K562 (cell line): ENCODE data around the gene ANKRD34A. TPM values are rescaled to one million over a fixed set of nuclear protein-coding genes. Genes with fewer than 3 reads are reported as not detected.

ENCODE experiments used
- BCOR ChIP-seq: fragments of 450-650 bp; IDR thresholded peaks from 2 replicates; pipeline ENCODE4 v1.6.1; 2016
- FOS ChIP-seq: IDR thresholded peaks from 3 replicates; pipeline ENCODE4 v1.6.1; 2011; ENCODE audit not compliant: insufficient read length; ENCODE audit errors: extremely low read depth
- HCFC1 ChIP-seq: IDR thresholded peaks from 2 replicates; pipeline ENCODE4 v1.6.1; 2012; ENCODE audit warnings: low read depth, low read length, improper control_type of control experiment
- IRF1 ChIP-seq: sonication (generic); formaldehyde crosslinking; IDR thresholded peaks from 2 replicates; pipeline ENCODE4 v1.8.0; 2022; ENCODE audit warnings: missing genetic modification reagents, mild to moderate bottlenecking, borderline replicate concordance
- KAT8 ChIP-seq: fragments of 450-650 bp; IDR thresholded peaks from 2 replicates; pipeline ENCODE4 v1.6.1; 2016; ENCODE audit warnings: low read depth, mild to moderate bottlenecking
- MAFK ChIP-seq: IDR thresholded peaks from 2 replicates; pipeline ENCODE4 v1.6.1; 2011; ENCODE audit warnings: low read length, improper control_type of control experiment
- MED1 ChIP-seq: sonication (generic); formaldehyde crosslinking; IDR thresholded peaks from 2 replicates; pipeline ENCODE4 v1.8.1; 2023; ENCODE audit warnings: missing genetic modification reagents, borderline replicate concordance
- MLLT1 ChIP-seq, 2 experiments: fragments of 450-650 bp; IDR thresholded peaks; 2 replicates each; pipeline ENCODE4 v1.6.1; 2016
- NCOA1 ChIP-seq: fragments of 450-650 bp; IDR thresholded peaks from 2 replicates; pipeline ENCODE4 v1.6.1; 2016; ENCODE audit warnings: low read depth
- PATZ1 ChIP-seq: fragments of 250-450 bp; sonication (Bioruptor Pico); IDR thresholded peaks from 2 replicates; pipeline ENCODE4 v1.5.0; 2020; ENCODE audit warnings: mild to moderate bottlenecking, borderline replicate concordance
- PTBP1 ChIP-seq: fragments of 200-400 bp; formaldehyde crosslinking; IDR thresholded peaks from 2 replicates; pipeline ENCODE4 v1.6.1; 2017; ENCODE audit warnings: low read depth, low read length
- RFX7 ChIP-seq: fragments of 250-450 bp; sonication (Bioruptor Pico); IDR thresholded peaks from 2 replicates; pipeline ENCODE4 v1.5.1; 2021; ENCODE audit warnings: mild to moderate bottlenecking
- SIX5 ChIP-seq, 2 experiments: IDR thresholded peaks; 2 replicates each; pipeline ENCODE4 v1.6.1; 2011; ENCODE audit warnings: low read length in 2 of 2, borderline replicate concordance in 1 of 2, low read depth in 1 of 2, mild to moderate bottlenecking in 1 of 2, moderate library complexity in 1 of 2; ENCODE audit not compliant: insufficient read depth in 1 of 2
- SMARCB1 ChIP-seq: IDR thresholded peaks from 2 replicates; pipeline ENCODE4 v1.6.1; 2011; ENCODE audit warnings: improper control_type of control experiment, low read depth; ENCODE audit not compliant: insufficient read length
- SRSF7 ChIP-seq: fragments of 200-400 bp; formaldehyde crosslinking; optimal IDR thresholded peaks from 2 replicates; pipeline ENCODE3; 2017; ENCODE audit warnings: mild to moderate bottlenecking, low read depth, low read length
- ZBTB17 ChIP-seq: fragments of 450-650 bp; formaldehyde crosslinking; IDR thresholded peaks from 2 replicates; pipeline ENCODE4 v1.4.0; 2020; ENCODE audit warnings: mild to moderate bottlenecking
- ZFP30 ChIP-seq: fragments of 250-450 bp; sonication (Bioruptor Pico); IDR thresholded peaks from 2 replicates; pipeline ENCODE4 v1.8.0; 2022; ENCODE audit warnings: moderate library complexity, mild to moderate bottlenecking, inconsistent platforms, borderline replicate concordance
- ZHX1 ChIP-seq: fragments of 150-350 bp; conservative IDR thresholded peaks from 2 replicates; pipeline ENCODE4 v1.6.1; 2014; ENCODE audit warnings: low read length
- ZNF324 ChIP-seq: fragments of 250-450 bp; sonication (Bioruptor Pico); IDR thresholded peaks from 2 replicates; pipeline ENCODE4 v1.4.0; 2020; ENCODE audit warnings: mild to moderate bottlenecking
- ZNF347 ChIP-seq: fragments of 450-650 bp; formaldehyde crosslinking; IDR thresholded peaks from 2 replicates; pipeline ENCODE4 v1.4.0; 2020; ENCODE audit warnings: low read depth, mild to moderate bottlenecking, moderate library complexity
- ZNF583 ChIP-seq: fragments of 250-450 bp; sonication (Bioruptor Pico); IDR thresholded peaks from 2 replicates; pipeline ENCODE4 v1.4.0; 2020
- ZNF584 ChIP-seq: fragments of 200-800 bp; sonication (Bioruptor generic); IDR thresholded peaks from 2 replicates; pipeline ENCODE4 v1.6.1; 2016; ENCODE audit warnings: low read depth, mild to moderate bottlenecking, missing genetic modification characterization, missing compliant biosample characterization
- ZNF695 ChIP-seq: fragments of 450-650 bp; formaldehyde crosslinking; IDR thresholded peaks from 2 replicates; pipeline ENCODE4 v1.4.0; 2020; ENCODE audit warnings: mild to moderate bottlenecking, moderate library complexity
- ZNF77 ChIP-seq: fragments of 250-450 bp; sonication (Bioruptor Pico); IDR thresholded peaks from 2 replicates; pipeline ENCODE4 v1.5.0; 2020
- polyA plus RNA-seq, 8 experiments: library from polyadenylated mRNA; depleted of rRNA in 4 of 8; stranded (reverse) in 5 of 8; unstranded in 3 of 8; fragments of >200 nt; fragmentation: Nextera tagmentation in 2 of 8; fragmentation: Illumina TruSeq in 1 of 8; extraction: Ambion mirVana in 2 of 8; extraction: Trizol in 1 of 8; gene quantifications; 2 replicates each; pipeline versions ENCODE4 v1.2.1 to v1.2.3, GENCODE V29; 2011 to 2014; ENCODE audit warnings: inconsistent platforms in 1 of 8, missing spikeins in 1 of 8
- total RNA-seq, 7 experiments: library from RNA; depleted of rRNA in 6 of 7; stranded (reverse); fragments of >200 nt in 6 of 7; fragmentation: Illumina TruSeq in 2 of 7; extraction: Trizol in 2 of 7; gene quantifications; 2 replicates each; pipeline versions ENCODE4 v1.2.1 to v1.2.3, GENCODE V29; 2011 to 2021; ENCODE audit warnings: low replicate concordance in 1 of 7

The ANKRD34A gene
- total and polyA plus RNA-seq, 9 of the 15 experiments (the other 6 are each of a cell fraction or from before 2014, with no cell fraction given) = 0.06 to 1.6 (median 0.43) TPM

- TF ChIP-seq ZHX1 (no peak), ZNF77 (CRISPR knock-in tag) (no peak), MLLT1 (IDR thresholded peaks at IDR 0.05) (peak; percentile 16 to 18; a peak in 2 of 4 replicates), MED1 (no peak), PTBP1 (no peak), HCFC1 (no peak), RFX7 (peak; percentile 88), SRSF7 (no peak), ZNF347 (no peak), FOS (no peak), SIX5 (IDR thresholded peaks at IDR 0.05; ENCODE audit: borderline replicate concordance in 1 of 2, insufficient read depth in 1 of 2, low read depth in 1 of 2, low read length in 2 of 2) (no peak), MAFK (no peak), KAT8 (no peak), ZFP30 (CRISPR knock-in tag) (no peak), BCOR (no peak), SMARCB1 (no peak), IRF1 (CRISPR knock-in tag) (no peak), NCOA1 (no peak), ZBTB17 (CRISPR knock-in tag) (no peak), PATZ1 (no peak), ZNF584 (CRISPR knock-in tag) (no peak), ZNF324 (CRISPR knock-in tag) (no peak), ZNF583 (CRISPR knock-in tag) (no peak), ZNF695 (CRISPR knock-in tag) (no peak)
Observed at GRCh38 chr1:145990249-145990855, 26.0 kb upstream of the ANKRD34A start (continued).
